Measurements from ENCODE around the gene FAM210B.

FAM210B gene

GRCh38 chr20:56350842-56351241, 7.9 kb upstream of the FAM210B start:
- no peak for DNase-seq (ENCODE audit: extremely low read depth, low read depth)
- TF ChIP-seq, protein P1, sequence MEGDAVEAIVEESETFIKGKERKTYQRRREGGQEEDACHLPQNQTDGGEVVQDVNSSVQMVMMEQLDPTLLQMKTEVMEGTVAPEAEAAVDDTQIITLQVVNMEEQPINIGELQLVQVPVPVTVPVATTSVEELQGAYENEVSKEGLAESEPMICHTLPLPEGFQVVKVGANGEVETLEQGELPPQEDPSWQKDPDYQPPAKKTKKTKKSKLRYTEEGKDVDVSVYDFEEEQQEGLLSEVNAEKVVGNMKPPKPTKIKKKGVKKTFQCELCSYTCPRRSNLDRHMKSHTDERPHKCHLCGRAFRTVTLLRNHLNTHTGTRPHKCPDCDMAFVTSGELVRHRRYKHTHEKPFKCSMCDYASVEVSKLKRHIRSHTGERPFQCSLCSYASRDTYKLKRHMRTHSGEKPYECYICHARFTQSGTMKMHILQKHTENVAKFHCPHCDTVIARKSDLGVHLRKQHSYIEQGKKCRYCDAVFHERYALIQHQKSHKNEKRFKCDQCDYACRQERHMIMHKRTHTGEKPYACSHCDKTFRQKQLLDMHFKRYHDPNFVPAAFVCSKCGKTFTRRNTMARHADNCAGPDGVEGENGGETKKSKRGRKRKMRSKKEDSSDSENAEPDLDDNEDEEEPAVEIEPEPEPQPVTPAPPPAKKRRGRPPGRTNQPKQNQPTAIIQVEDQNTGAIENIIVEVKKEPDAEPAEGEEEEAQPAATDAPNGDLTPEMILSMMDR (IDR thresholded peaks at IDR 0.05; ENCODE audit: low read depth, low read length) = no peak

GRCh38 chr20:56352345-56353055, 6.3 kb upstream of the FAM210B start:
- TF ChIP-seq, protein P1 (IDR thresholded peaks at IDR 0.05; ENCODE audit: low read depth, low read length) = no peak
- DNase-seq (ENCODE audit: extremely low read depth, low read depth) = no peak

DNA sequence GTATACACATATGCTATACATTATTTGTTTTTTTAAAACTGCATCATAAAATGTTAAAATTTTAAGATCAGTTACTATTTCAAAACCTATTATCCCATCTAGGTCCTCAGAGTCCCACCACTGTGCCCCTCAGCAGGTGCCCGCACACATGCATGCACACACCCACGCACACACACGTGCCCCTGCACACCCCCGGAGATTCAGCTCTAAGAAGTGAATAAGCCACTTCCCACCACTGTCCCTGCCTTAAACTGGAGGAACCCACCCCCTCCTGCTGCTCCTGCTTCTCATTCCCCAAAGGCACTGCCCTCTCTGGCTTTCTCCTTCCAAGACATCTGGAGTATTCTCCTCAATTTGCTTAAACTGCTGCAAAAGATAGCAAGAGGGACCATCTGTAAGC, 5.4 kb upstream of the FAM210B start:
- DNase-seq (ENCODE audit: extremely low read depth, low read depth) = no peak
- TF ChIP-seq, protein P1 (IDR thresholded peaks at IDR 0.05; ENCODE audit: low read depth, low read length) = no peak

DNA sequence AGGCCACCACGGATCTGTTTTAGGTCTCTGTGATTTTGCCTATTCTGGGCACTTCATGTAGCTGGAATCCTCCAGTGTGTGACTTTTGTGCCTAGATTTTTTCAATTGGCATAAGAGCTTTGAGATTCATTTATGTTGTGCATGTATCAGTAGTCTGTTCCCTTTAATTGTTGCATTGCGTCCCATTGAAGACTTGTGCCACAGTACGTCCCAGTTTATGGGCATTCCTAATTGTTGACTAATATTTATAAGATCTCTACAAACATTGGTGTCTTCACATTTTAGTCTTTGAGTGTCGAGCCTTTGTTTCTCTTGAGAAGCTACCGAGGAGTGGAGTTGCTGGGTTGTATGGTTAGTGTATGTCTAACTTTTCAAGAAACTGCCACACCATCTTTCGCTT, 704 bp upstream of the FAM210B start:
- DNase-seq (ENCODE audit: extremely low read depth, low read depth) = no peak
- TF ChIP-seq, protein P1 (IDR thresholded peaks at IDR 0.05; ENCODE audit: low read depth, low read length) = no peak

DNA sequence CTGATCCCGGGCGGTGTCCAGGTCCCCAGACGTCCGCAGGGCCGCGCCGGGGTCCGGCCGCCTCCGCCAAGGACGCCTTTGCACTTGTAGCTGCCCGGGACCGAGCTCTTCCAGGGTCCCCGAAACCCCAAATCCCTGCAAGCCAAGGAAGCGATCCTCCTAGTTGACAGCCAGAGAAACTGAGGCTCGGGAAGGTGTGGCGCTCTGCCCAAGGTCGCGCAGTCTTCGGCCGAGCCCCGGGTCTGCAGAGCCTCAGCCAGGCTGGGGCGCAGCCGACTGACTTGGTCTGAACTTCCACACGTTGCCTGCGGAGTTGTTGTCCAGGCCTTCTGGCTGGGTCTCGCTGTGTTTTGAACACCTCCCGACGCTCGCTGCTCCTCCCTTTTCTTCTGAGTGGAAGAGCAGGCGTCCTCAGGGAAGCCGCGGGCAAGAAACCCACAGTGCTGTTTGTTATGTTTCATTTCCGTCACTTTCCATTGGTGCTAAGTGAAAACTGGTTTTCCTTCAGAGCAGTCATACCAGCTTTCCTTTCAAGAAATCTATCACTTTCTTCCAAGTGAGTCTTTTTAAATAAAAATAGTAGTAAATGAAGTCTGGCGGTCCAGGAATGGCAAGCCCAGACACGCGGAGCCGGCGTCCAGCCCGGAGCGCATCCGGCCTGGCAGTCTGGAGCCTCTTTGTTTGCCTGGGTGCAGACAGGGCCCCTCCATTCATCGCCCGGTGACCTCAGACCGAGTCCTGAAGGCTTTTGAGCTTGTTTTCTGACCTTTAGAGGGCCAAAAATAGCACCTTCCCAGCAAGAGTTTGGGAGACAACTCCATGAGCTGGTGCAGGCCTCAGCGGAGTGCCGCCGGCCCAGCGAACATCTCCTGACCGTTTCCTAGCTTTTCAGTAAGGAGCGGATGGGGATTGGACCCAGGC, 698 bp downstream of the FAM210B start:
- TF ChIP-seq, protein P1 (IDR thresholded peaks at IDR 0.05; ENCODE audit: low read depth, low read length) = no peak
- no peak for DNase-seq (ENCODE audit: extremely low read depth, low read depth)

GRCh38 chr20:56360133-56360907, 1.5 kb downstream of the FAM210B start:
- TF ChIP-seq, protein P1 (IDR thresholded peaks at IDR 0.05; ENCODE audit: low read depth, low read length) = no peak
- DNase-seq (ENCODE audit: extremely low read depth, low read depth) = no peak
